ENCODE data around the gene SRGAP2. TPM values are rescaled to one million over a fixed set of nuclear protein-coding genes. Genes with fewer than 3 reads are reported as not detected.

SRGAP2 gene
- 72.7 and 112 TPM in 2 replicates for total RNA-seq

GRCh38 chr1:206203364-206204158 lies at the start of gene SRGAP2:
Gene SRGAP2, plus strand, starts transcription at chr1:206203541. Its CDS starts 2,430 bp downstream, at chr1:206205971.

GRCh38 chr1:206202789-206203363 lies 465 bp upstream of the SRGAP2 start, which contains the start of gene FAM72A:
Gene FAM72A, minus strand, starts transcription at chr1:206202839. Its CDS starts 814 bp downstream, at chr1:206202025.

Other genes with a start within 250 kb of the SRGAP2 start
- 2.4 and 6.5 TPM in 2 replicates for gene RAB7B, start 200.1 kb upstream of the SRGAP2 start, total RNA-seq
- gene CTSE, start 179.6 kb upstream of the SRGAP2 start, total RNA-seq: not detected in 2 replicates
- gene RHEX, start 150.4 kb upstream of the SRGAP2 start, total RNA-seq: not detected in 2 replicates
- gene AVPR1B, start 86.2 kb upstream of the SRGAP2 start, total RNA-seq: not detected in 2 replicates
- gene FAM72A, start 702 bp upstream of the SRGAP2 start, total RNA-seq: 2.3 and 4.0 TPM in 2 replicates